HG02642 (cell line): ENCODE results near the gene CCAR1.
"Not testable (repeated sequence)": the region's sequence is repeated elsewhere in the genome, so short reads cannot be mapped to it uniquely, and the experiment has no call there.

ENCODE experiments used
- ATAC-seq: cut with Tn5 transposase; IDR thresholded peaks from one replicate; pipeline ENCODE4 v1.9.1; 2021; ENCODE audit warnings: mild to moderate bottlenecking; ENCODE audit not compliant: unreplicated experiment, poor library complexity

CCAR1 gene

GRCh38 chr10:68822626-68823025 lies 101.6 kb downstream of the CCAR1 start:
- ATAC-seq = not testable (repeated sequence)

- ATAC-seq = peak; percentile 71
These were observed 105.9 kb downstream of the CCAR1 start, which contains the start of gene STOX1 for GRCh38 chr10:68826764-68827591. Gene STOX1 (plus strand): TSS chr10:68827531. CDS start chr10:68827624, 93 bp downstream.

GRCh38 chr10:68827592-68827959 lies 106.5 kb downstream of the CCAR1 start:
- ATAC-seq = peak; percentile 42

- peak; percentile 32 for ATAC-seq
These were observed 107.1 kb downstream of the CCAR1 start for GRCh38 chr10:68828083-68828601.

- no peak for ATAC-seq
These were observed 107.8 kb downstream of the CCAR1 start for GRCh38 chr10:68828833-68829232.

- ATAC-seq = no peak
These were observed 108.5 kb downstream of the CCAR1 start for GRCh38 chr10:68829521-68829920.

- no peak for ATAC-seq
These were observed 108.9 kb downstream of the CCAR1 start for GRCh38 chr10:68829952-68830351.

GRCh38 chr10:68831961-68832455 lies 111.0 kb downstream of the CCAR1 start:
- no peak for ATAC-seq

GRCh38 chr10:68832601-68833000 lies 111.6 kb downstream of the CCAR1 start:
- no peak for ATAC-seq

GRCh38 chr10:68837626-68838322 lies 116.7 kb downstream of the CCAR1 start:
- no peak for ATAC-seq

- not testable (repeated sequence) for ATAC-seq
These were observed 119.6 kb downstream of the CCAR1 start for GRCh38 chr10:68840650-68841049.
